ENCODE data around the gene SPACA5. TPM values are rescaled to one million over a fixed set of nuclear protein-coding genes. Genes with fewer than 3 reads are reported as not detected.
A peak's percentile ranks its signal among the peaks of the same experiment; 100 is the strongest.
"Not testable (repeated sequence)": the region's sequence is repeated elsewhere in the genome, so short reads cannot be mapped to it uniquely, and the experiment has no call there.

The SPACA5 gene
- total and polyA plus RNA-seq, 9 of the 15 experiments (the other 6 are each of a cell fraction or from before 2014, with no cell fraction given), result not detected

DNA sequence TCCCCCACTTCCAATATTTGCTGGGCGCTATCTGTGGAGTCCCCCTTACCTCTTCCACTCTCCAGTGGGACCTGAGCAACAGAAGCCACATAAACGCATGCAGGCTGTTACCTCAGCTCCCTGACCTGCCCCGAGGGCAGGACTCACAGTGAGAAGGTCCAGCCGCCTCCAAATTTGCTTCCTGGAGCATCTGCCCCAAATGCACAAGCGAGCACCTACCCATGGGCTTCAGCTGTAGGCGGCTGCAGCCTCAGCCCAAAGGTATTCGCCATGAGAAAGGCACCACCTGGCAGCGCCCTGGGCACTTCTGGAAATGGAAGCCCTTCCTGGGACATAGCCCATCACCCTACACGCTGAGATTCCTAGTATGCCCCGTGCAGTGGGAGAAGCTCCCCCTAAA, 23.4 kb downstream of the SPACA5 start:
- Histone ChIP-seq H3K27me3 (ENCODE audit: control insufficient read depth in 2 of 2, insufficient read depth in 2 of 2, low read length in 2 of 2) (peaks cover 0 to 10% of the 10 kb centered on the region in 2 experiments; a peak in 2 of 5 replicates), H3K36me3 (ENCODE audit: control insufficient read depth, insufficient read depth, low read length) (no peaks in the 10 kb centered on the region), H3K4me3 (no peak overlapping the region), H3K9me1 (ENCODE audit: control insufficient read depth, insufficient read depth, low read length) (no peaks in the 10 kb centered on the region), H2AFZ (ENCODE audit: low read depth, low read length) (no peak overlapping the region), H3K79me2 (ENCODE audit: control insufficient read depth, insufficient read depth, low read length) (no peaks in the 10 kb centered on the region), H3K9ac (ENCODE audit: insufficient read depth in 1 of 2, low read depth in 2 of 2, low read length in 2 of 2) (no peak overlapping the region; a peak in 1 of 4 replicates), H3K4me2 (ENCODE audit: insufficient read depth, low read length) (no peak overlapping the region), H4K20me1 (replicated peaks; ENCODE audit: control insufficient read depth, insufficient read depth, low read length) (no peaks in the 10 kb centered on the region), H3K27ac (ENCODE audit: extremely low read depth, low read depth, low read length) (no peak overlapping the region), H3K9me3 (replicated peaks; ENCODE audit: control insufficient read depth, insufficient read depth, low read depth, low read length) (no peaks in the 10 kb centered on the region), H3K4me1 (replicated peaks in 1 of 2; ENCODE audit: control insufficient read depth in 2 of 2, insufficient read depth in 2 of 2, low read length in 2 of 2) (no peaks in the 10 kb centered on the region)
- in situ Hi-C loops (cut with MboI), result loop anchor here (25.0 kb wide), 1 partner anchor 518 kb away; no protein-coding TSS in a partner anchor
- DNase-seq (ENCODE audit: extremely low read depth in 1 of 4, low spot score in 3 of 4) (no peak), ATAC-seq (no peak), FAIRE-seq (no peak)
- ChIA-PET POLR2A (no interaction called here), CTCF (ENCODE audit: low intra/inter-chr PET ratio) (no interaction called here)
- BruUV-seq (replicated peaks), result no TSS peak
- 13% methylated on average over 8 of the region's 10 CpGs for WGBS (ENCODE audit: insufficient coverage, low coverage, missing lambda C conversion rate)
- TF ChIP-seq POLR2AphosphoS5 (IDR thresholded peaks at IDR 0.05; ENCODE audit: control insufficient read depth, insufficient read depth, low read depth, low read length) (no peak), CHD4 (IDR thresholded peaks at IDR 0.05; ENCODE audit: insufficient read depth, insufficient replicate concordance, low read depth, low read length, poor library complexity, severe bottlenecking) (no peak), TAF9B (IDR thresholded peaks at IDR 0.05; ENCODE audit: partially characterized antibody) (no peak), COPS2 (conservative IDR thresholded peaks at IDR 0.05) (no peak), ZNF77 (CRISPR knock-in tag; IDR thresholded peaks at IDR 0.05) (no peak), FOXP1 (CRISPR knock-in tag; IDR thresholded peaks at IDR 0.05) (no peak), SRF (CRISPR knock-in tag; IDR thresholded peaks at IDR 0.05) (no peak)
- TF ChIP-seq, protein P1, sequence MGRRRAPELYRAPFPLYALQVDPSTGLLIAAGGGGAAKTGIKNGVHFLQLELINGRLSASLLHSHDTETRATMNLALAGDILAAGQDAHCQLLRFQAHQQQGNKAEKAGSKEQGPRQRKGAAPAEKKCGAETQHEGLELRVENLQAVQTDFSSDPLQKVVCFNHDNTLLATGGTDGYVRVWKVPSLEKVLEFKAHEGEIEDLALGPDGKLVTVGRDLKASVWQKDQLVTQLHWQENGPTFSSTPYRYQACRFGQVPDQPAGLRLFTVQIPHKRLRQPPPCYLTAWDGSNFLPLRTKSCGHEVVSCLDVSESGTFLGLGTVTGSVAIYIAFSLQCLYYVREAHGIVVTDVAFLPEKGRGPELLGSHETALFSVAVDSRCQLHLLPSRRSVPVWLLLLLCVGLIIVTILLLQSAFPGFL (CRISPR knock-in tag; IDR thresholded peaks at IDR 0.05), result no peak
- TF ChIP-seq, protein P2, sequence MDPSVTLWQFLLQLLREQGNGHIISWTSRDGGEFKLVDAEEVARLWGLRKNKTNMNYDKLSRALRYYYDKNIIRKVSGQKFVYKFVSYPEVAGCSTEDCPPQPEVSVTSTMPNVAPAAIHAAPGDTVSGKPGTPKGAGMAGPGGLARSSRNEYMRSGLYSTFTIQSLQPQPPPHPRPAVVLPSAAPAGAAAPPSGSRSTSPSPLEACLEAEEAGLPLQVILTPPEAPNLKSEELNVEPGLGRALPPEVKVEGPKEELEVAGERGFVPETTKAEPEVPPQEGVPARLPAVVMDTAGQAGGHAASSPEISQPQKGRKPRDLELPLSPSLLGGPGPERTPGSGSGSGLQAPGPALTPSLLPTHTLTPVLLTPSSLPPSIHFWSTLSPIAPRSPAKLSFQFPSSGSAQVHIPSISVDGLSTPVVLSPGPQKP (CRISPR knock-in tag; IDR thresholded peaks at IDR 0.05), result no peak
- TF ChIP-seq, protein P3, sequence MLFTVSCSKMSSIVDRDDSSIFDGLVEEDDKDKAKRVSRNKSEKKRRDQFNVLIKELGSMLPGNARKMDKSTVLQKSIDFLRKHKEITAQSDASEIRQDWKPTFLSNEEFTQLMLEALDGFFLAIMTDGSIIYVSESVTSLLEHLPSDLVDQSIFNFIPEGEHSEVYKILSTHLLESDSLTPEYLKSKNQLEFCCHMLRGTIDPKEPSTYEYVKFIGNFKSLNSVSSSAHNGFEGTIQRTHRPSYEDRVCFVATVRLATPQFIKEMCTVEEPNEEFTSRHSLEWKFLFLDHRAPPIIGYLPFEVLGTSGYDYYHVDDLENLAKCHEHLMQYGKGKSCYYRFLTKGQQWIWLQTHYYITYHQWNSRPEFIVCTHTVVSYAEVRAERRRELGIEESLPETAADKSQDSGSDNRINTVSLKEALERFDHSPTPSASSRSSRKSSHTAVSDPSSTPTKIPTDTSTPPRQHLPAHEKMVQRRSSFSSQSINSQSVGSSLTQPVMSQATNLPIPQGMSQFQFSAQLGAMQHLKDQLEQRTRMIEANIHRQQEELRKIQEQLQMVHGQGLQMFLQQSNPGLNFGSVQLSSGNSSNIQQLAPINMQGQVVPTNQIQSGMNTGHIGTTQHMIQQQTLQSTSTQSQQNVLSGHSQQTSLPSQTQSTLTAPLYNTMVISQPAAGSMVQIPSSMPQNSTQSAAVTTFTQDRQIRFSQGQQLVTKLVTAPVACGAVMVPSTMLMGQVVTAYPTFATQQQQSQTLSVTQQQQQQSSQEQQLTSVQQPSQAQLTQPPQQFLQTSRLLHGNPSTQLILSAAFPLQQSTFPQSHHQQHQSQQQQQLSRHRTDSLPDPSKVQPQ (CRISPR knock-in tag; IDR thresholded peaks at IDR 0.05; ENCODE audit: borderline replicate concordance), result no peak
- intact Hi-C loops (cut with micrococcal nuclease), result no loop called here

DNA sequence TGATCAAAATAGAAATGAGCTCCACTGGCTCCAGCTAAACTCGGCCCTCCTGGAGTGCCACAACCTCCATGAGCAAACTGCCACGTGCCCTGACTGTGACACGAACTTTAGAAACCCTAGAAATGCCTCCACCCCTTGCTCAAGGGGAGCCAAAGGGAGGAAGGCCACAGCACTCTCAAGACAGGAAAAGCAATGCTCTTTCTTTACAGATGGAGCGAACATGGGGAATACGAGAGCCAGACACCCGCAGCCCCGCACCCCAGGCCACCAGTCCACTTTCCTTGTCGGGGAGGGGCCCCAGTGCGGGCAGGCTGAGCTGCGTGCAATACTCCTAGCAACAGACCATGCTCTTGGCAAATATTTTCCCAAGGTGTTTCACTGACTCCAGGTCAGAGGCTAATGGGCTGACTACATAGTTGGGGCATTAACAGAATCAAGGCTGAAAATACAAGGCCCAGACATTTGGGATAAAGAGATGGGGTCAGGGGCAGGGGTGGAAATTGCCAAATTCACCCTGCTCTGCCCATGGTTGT, 23.9 kb downstream of the SPACA5 start:
- H3K9me1 ChIP-seq (ENCODE audit: control insufficient read depth, insufficient read depth, low read length); H4K20me1 ChIP-seq (replicated peaks; ENCODE audit: control insufficient read depth, insufficient read depth, low read length); H3K4me3 ChIP-seq; ATAC-seq; H3K79me2 ChIP-seq (ENCODE audit: control insufficient read depth, insufficient read depth, low read length); H3K4me2 ChIP-seq (ENCODE audit: insufficient read depth, low read length); CTCF ChIA-PET (ENCODE audit: low intra/inter-chr PET ratio); BruUV-seq (replicated peaks); H3K27ac ChIP-seq (ENCODE audit: extremely low read depth, low read depth, low read length); H3K4me1 ChIP-seq (replicated peaks in 1 of 2; ENCODE audit: control insufficient read depth in 2 of 2, insufficient read depth in 2 of 2, low read length in 2 of 2); H2AFZ ChIP-seq (ENCODE audit: low read depth, low read length); POLR2A ChIA-PET; H3K9me3 ChIP-seq (replicated peaks; ENCODE audit: control insufficient read depth, insufficient read depth, low read depth, low read length); H3K36me3 ChIP-seq (ENCODE audit: control insufficient read depth, insufficient read depth, low read length); DNase-seq (ENCODE audit: extremely low read depth in 1 of 4, low spot score in 3 of 4); intact Hi-C loops (cut with micrococcal nuclease); H3K9ac ChIP-seq (ENCODE audit: insufficient read depth in 1 of 2, low read depth in 2 of 2, low read length in 2 of 2): not testable (repeated sequence)
- peak; percentile 32 for FAIRE-seq
- 2% methylated on average over 7 of the region's 10 CpGs for WGBS (ENCODE audit: insufficient coverage, low coverage, missing lambda C conversion rate)
- in situ Hi-C loops (cut with MboI), result loop anchor here (25.0 kb wide), 1 partner anchor 518 kb away; no protein-coding TSS in a partner anchor
- peaks cover 0 to 10% of the 10 kb centered on the region in 2 experiments; a peak in 2 of 5 replicates for H3K27me3 ChIP-seq (ENCODE audit: control insufficient read depth in 2 of 2, insufficient read depth in 2 of 2, low read length in 2 of 2)

Measured in K562 (cell line).